Parathyroid adenoma (tissue), 2 donors: Measurements from ENCODE around the gene IL27RA.

Experiments
- H2AFZ ChIP-seq: fragments of 300-600 bp; sonication (generic); one replicate; pipeline ENCODE4 v1.7.0; 2017; ENCODE audit warnings: antibody characterized with exemption, mild to moderate bottlenecking
- H3K27ac ChIP-seq: fragments of 300-600 bp; sonication (generic); one replicate; pipeline ENCODE4 v1.7.0; 2017
- H3K27me3 ChIP-seq: fragments of 300-600 bp; sonication (generic); one replicate; pipeline ENCODE4 v1.7.0; 2017; ENCODE audit warnings: low read length; ENCODE audit not compliant: control insufficient read depth, insufficient read depth
- H3K36me3 ChIP-seq: fragments of 300-600 bp; sonication (generic); one replicate; pipeline ENCODE4 v1.7.0; 2017; ENCODE audit warnings: low read length; ENCODE audit not compliant: control insufficient read depth, insufficient read depth
- H3K4me1 ChIP-seq: fragments of 300-600 bp; sonication (generic); one replicate; pipeline ENCODE4 v1.7.0; 2017; ENCODE audit warnings: control low read depth
- H3K4me2 ChIP-seq: fragments of 300-600 bp; sonication (generic); one replicate; pipeline ENCODE4 v1.7.0; 2017; ENCODE audit warnings: low read length
- H3K4me3 ChIP-seq: fragments of 300-600 bp; sonication (generic); one replicate; pipeline ENCODE4 v1.7.0; 2017; ENCODE audit warnings: low read depth, low read length
- H3K79me2 ChIP-seq: fragments of 300-600 bp; sonication (generic); one replicate; pipeline ENCODE4 v1.7.0; 2017; ENCODE audit warnings: control low read depth
- H3K9ac ChIP-seq: fragments of 300-600 bp; sonication (generic); one replicate; pipeline ENCODE4 v1.7.0; 2017; ENCODE audit warnings: mild to moderate bottlenecking
- H3K9me3 ChIP-seq: fragments of 300-600 bp; sonication (generic); one replicate; pipeline ENCODE4 v1.7.0; 2017; ENCODE audit warnings: low read length; ENCODE audit not compliant: control insufficient read depth
- TF ChIP-seq, protein P1 (sequence below): fragments of 300-600 bp; sonication (generic); IDR thresholded peaks from one replicate; pipeline ENCODE4 v1.7.0; 2017; ENCODE audit warnings: antibody characterized with exemption, mild to moderate bottlenecking
- donor health status: primary hyperparathyroidism.

The IL27RA gene

GRCh38 chr19:14003251-14004055, 28.1 kb upstream of the IL27RA start:
- no peaks in the 10 kb centered on the region for H3K27me3 ChIP-seq
- H3K4me2 ChIP-seq = peak overlapping the region; percentile 52
- no peaks in the 10 kb centered on the region for H3K9me3 ChIP-seq
- TF ChIP-seq, protein P1, sequence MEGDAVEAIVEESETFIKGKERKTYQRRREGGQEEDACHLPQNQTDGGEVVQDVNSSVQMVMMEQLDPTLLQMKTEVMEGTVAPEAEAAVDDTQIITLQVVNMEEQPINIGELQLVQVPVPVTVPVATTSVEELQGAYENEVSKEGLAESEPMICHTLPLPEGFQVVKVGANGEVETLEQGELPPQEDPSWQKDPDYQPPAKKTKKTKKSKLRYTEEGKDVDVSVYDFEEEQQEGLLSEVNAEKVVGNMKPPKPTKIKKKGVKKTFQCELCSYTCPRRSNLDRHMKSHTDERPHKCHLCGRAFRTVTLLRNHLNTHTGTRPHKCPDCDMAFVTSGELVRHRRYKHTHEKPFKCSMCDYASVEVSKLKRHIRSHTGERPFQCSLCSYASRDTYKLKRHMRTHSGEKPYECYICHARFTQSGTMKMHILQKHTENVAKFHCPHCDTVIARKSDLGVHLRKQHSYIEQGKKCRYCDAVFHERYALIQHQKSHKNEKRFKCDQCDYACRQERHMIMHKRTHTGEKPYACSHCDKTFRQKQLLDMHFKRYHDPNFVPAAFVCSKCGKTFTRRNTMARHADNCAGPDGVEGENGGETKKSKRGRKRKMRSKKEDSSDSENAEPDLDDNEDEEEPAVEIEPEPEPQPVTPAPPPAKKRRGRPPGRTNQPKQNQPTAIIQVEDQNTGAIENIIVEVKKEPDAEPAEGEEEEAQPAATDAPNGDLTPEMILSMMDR = no peak
- H3K4me3 ChIP-seq = peak overlapping the region; percentile 1
- H3K9ac ChIP-seq = no peak overlapping the region
- H3K79me2 ChIP-seq = peaks cover 32% of the 10 kb centered on the region
- H3K4me1 ChIP-seq = peaks cover 44% of the 10 kb centered on the region
- H2AFZ ChIP-seq = peak overlapping the region; percentile 51
- H3K27ac ChIP-seq = peak overlapping the region; percentile 92
- no peaks in the 10 kb centered on the region for H3K36me3 ChIP-seq

DNA sequence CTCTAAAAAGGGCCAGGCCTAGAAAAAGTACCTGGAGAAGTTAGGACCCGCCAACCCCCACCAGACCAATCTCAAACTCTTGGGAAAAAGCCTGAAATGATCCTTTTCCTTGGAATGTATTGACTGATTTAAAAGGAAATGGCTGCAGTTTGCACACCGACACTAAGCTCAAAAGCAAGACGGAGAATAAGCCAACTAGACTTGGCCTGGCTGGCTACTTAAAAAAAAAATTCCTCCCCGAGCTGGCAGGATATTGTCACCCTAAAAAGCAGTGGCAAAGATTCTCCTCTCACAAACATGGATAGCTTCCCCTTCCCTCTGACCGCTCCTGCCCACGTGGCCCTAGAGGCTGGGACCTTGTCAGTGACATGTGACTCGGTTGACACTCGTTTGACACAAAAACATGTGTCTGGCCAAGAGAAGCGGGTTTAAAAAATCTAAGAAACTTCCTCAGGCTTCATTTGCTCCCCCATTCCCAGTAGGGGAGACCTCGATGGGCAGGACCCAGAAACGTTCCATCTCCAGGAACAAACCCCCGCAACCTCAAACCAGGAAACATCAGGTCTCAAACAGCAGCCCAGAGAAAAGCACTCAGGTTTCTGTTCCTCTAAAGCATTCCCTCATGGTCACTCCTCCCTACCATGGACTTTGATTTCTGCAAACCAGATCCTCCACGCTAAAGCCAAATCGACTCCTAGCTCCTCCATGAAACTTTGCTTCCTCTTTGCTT, 26.8 kb upstream of the IL27RA start:
- H3K9me3 ChIP-seq = no peaks in the 10 kb centered on the region
- peak overlapping the region; percentile 10 for H2AFZ ChIP-seq
- H3K27ac ChIP-seq = peak overlapping the region; percentile 92
- no peaks in the 10 kb centered on the region for H3K36me3 ChIP-seq
- H3K4me1 ChIP-seq = peaks cover 44% of the 10 kb centered on the region
- H3K4me2 ChIP-seq = peak overlapping the region; percentile 32
- peak overlapping the region; percentile 45 for H3K4me3 ChIP-seq
- H3K9ac ChIP-seq = no peak overlapping the region
- peaks cover 19% of the 10 kb centered on the region for H3K79me2 ChIP-seq
- H3K27me3 ChIP-seq = no peaks in the 10 kb centered on the region
- TF ChIP-seq, protein P1 = no peak

DNA sequence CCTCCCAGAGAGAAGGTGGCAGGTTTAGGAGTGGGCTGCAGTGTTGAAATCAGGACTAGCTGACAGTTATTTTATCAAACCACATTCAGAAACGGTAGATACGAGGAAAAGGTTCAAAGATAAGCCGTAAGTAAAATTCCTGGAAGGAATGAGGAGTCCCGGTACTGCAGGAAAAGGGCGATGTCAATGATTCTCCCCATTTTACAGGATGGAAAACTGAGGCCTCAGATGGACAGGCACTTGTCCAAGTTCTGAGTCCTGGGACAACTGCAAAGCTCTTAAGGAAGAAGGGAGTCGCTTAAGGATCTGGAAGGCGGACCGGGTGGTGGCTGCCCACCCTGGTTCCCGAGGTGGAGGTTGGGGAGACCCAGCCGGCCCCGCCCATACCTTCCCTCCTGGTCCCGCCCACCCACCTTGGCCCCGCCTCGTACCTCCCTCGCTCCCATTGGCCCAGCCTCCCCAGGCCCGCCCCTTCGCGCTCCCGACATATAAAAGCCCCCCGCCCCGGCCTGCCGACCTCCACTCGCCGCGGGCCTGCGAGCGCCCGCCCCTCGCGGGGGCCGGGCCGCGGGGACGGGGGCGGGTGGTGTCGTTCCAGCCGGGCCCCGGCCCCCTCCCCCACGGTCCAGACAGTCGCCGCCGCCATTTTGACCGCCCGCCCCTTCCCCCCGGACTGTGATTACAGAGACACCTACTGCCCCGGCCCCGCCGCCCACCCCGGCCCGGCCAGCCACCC, 26.0 kb upstream of the IL27RA start:
- Histone ChIP-seq H3K4me3 (peak overlapping the region; percentile 95), H3K9me3 (no peaks in the 10 kb centered on the region), H2AFZ (peak overlapping the region; percentile 10), H3K4me2 (peak overlapping the region; percentile 98), H3K79me2 (peaks cover 12% of the 10 kb centered on the region), H3K27ac (peak overlapping the region; percentile 92), H3K9ac (peak overlapping the region; percentile 99), H3K27me3 (no peaks in the 10 kb centered on the region), H3K4me1 (peaks cover 43% of the 10 kb centered on the region), H3K36me3 (no peaks in the 10 kb centered on the region)
- TF ChIP-seq, protein P1 = no peak

DNA sequence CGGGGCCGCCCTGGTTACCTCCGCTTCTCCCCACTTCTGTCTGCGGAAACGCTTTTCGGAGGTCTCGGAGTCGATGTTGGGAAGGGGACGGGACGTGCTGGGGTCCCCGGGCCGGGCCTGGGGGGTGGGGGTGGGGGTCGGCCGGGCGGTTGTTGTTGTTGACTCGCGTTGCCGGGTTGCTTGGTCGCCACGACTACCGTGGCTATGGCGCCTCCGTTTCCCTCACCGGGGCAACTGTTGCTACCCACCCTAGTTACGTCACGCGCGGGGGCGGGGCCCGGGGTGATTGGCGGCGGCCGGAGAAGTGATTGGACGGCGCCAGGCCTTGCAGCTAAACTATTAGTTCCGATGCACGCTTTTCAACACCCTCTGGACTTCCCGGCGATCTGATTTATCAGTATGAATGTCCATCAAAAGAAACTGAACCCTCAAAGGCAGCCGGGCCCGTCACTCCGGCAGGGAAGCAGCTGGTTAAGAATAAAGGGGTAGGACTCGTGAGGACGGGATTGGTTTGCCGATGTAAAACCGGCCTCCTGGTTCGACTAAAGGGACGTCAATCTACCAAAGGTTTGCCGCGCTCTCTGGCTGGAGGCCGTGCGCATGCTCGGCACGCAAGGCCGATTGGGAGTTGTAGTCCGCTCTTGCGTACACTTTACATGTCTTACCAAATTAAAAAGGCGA, 25.3 kb upstream of the IL27RA start, which contains the start of gene RFX1:
TSS of gene RFX1 (minus strand) at position 236 of the 681 bp plus-strand sequence. CDS start 12,477 bp downstream, outside the sequence.
- no peaks in the 10 kb centered on the region for H3K27me3 ChIP-seq
- TF ChIP-seq, protein P1 = no peak
- peak within 1 kb of the TSS; percentile 95 for H3K4me3 ChIP-seq

More for the DNA sequence above, 25.3 kb upstream of the IL27RA start, which contains the start of gene RFX1:
- Histone ChIP-seq H3K27ac (peak within 1 kb of the TSS; percentile 92), H3K4me2 (peak within 1 kb of the TSS; percentile 98), H2AFZ (peak within 1 kb of the TSS; percentile 93), H3K36me3 (no peaks in the 10 kb centered on the region), H3K9ac (peak within 1 kb of the TSS; percentile 99), H3K9me3 (no peaks in the 10 kb centered on the region), H3K4me1 (peaks cover 36% of the 10 kb centered on the region), H3K79me2 (peaks cover 5% of the 10 kb centered on the region)
